Hair follicular keratinocyte (primary cell): Measurements from ENCODE around the gene DEFB119. TPM values are rescaled to one million over a fixed set of nuclear protein-coding genes. Genes with fewer than 3 reads are reported as not detected.

ENCODE experiments used
- total RNA-seq: library from RNA; depleted of rRNA; stranded (reverse); fragments of >200 nt; gene quantifications from 2 replicates; pipeline ENCODE4 v1.2.3, GENCODE V29; 2015

Gene DEFB119
- not detected in 2 replicates for total RNA-seq

GRCh38 chr20:31390490-31390889 lies at the start of gene DEFB119:
Gene DEFB119 (minus strand): TSS chr20:31390590. CDS start chr20:31390483, 107 bp downstream.

GRCh38 chr20:31406115-31406514 lies 15.7 kb upstream of the DEFB119 start, which contains the start of gene DEFB121:
Gene DEFB121 (minus strand): TSS chr20:31406215. CDS start chr20:31406152, 63 bp downstream.

GRCh38 chr20:31368301-31368700 lies 22.1 kb downstream of the DEFB119 start, which contains the start of gene DEFB118:
Gene DEFB118 (plus strand): TSS chr20:31368601. CDS start chr20:31368651, 50 bp downstream.

Other genes with a start within 250 kb of the DEFB119 start
- gene DEFB115, start 132.9 kb downstream of the DEFB119 start, total RNA-seq = not detected in 2 replicates
- not detected in 2 replicates for gene DEFB116, start 82.0 kb downstream of the DEFB119 start, total RNA-seq
- not detected in 2 replicates for gene DEFB118, start 22.0 kb downstream of the DEFB119 start, total RNA-seq
- gene DEFB121, start 15.6 kb upstream of the DEFB119 start, total RNA-seq = not detected in 2 replicates
- gene DEFB123, start 50.0 kb upstream of the DEFB119 start, total RNA-seq = not detected in 2 replicates
- gene DEFB124, start 84.5 kb upstream of the DEFB119 start, total RNA-seq = not detected in 2 replicates
- gene REM1, start 84.7 kb upstream of the DEFB119 start, total RNA-seq = not detected in 2 replicates
- 46.1 and 61.0 TPM in 2 replicates for gene HM13, start 123.9 kb upstream of the DEFB119 start, total RNA-seq
- gene ID1, start 214.7 kb upstream of the DEFB119 start, total RNA-seq = 149 and 278 TPM in 2 replicates
- gene COX4I2, start 247.3 kb upstream of the DEFB119 start, total RNA-seq = not detected in 2 replicates